HG03342 (cell line): ENCODE data around the gene NR6A1.
"Not testable (repeated sequence)": the region's sequence is repeated elsewhere in the genome, so short reads cannot be mapped to it uniquely, and the experiment has no call there.

Experiments used
- ATAC-seq: cut with Tn5 transposase; IDR thresholded peaks from one replicate; pipeline ENCODE4 v1.9.1; 2021; ENCODE audit warnings: mild to moderate bottlenecking, moderate library complexity; ENCODE audit not compliant: unreplicated experiment

NR6A1 gene

GRCh38 chr9:124761710-124762109 lies 9.4 kb downstream of the NR6A1 start:
- ATAC-seq, result no peak

- no peak for ATAC-seq
Observed at GRCh38 chr9:124761196-124761595, 9.9 kb downstream of the NR6A1 start.

GRCh38 chr9:124760719-124761118 lies 10.4 kb downstream of the NR6A1 start:
- ATAC-seq, result no peak

- no peak for ATAC-seq
Observed at GRCh38 chr9:124759327-124759726, 11.8 kb downstream of the NR6A1 start.

GRCh38 chr9:124758691-124759090 lies 12.4 kb downstream of the NR6A1 start:
- ATAC-seq, result no peak

GRCh38 chr9:124758061-124758460 lies 13.1 kb downstream of the NR6A1 start:
- ATAC-seq, result no peak

GRCh38 chr9:124757616-124758015 lies 13.5 kb downstream of the NR6A1 start:
- ATAC-seq, result no peak

- no peak for ATAC-seq
Observed at GRCh38 chr9:124756011-124756410, 15.1 kb downstream of the NR6A1 start.

GRCh38 chr9:124755061-124755460 lies 16.1 kb downstream of the NR6A1 start:
- ATAC-seq, result no peak

GRCh38 chr9:124754289-124754688 lies 16.8 kb downstream of the NR6A1 start:
- ATAC-seq, result no peak

GRCh38 chr9:124752967-124753366 lies 18.1 kb downstream of the NR6A1 start:
- ATAC-seq, result no peak

- no peak for ATAC-seq
Observed at GRCh38 chr9:124749781-124750180, 21.3 kb downstream of the NR6A1 start.

- ATAC-seq, result no peak
Observed at GRCh38 chr9:124749284-124749683, 21.8 kb downstream of the NR6A1 start.

- ATAC-seq, result no peak
Observed at GRCh38 chr9:124747065-124747464, 24.0 kb downstream of the NR6A1 start.

- no peak for ATAC-seq
Observed at GRCh38 chr9:124743686-124744348, 27.3 kb downstream of the NR6A1 start.

- ATAC-seq, result no peak
Observed at GRCh38 chr9:124742940-124743339, 28.2 kb downstream of the NR6A1 start.

- no peak for ATAC-seq
Observed at GRCh38 chr9:124741662-124742061, 29.4 kb downstream of the NR6A1 start.

GRCh38 chr9:124741149-124741548 lies 30.0 kb downstream of the NR6A1 start:
- ATAC-seq, result no peak

- ATAC-seq, result no peak
Observed at GRCh38 chr9:124739360-124739759, 31.8 kb downstream of the NR6A1 start.

- ATAC-seq, result not testable (repeated sequence)
Observed at GRCh38 chr9:124738075-124738474, 33.0 kb downstream of the NR6A1 start.

GRCh38 chr9:124735121-124735520 lies 36.0 kb downstream of the NR6A1 start:
- no peak for ATAC-seq

GRCh38 chr9:124734741-124735083 lies 36.4 kb downstream of the NR6A1 start:
- ATAC-seq, result not testable (repeated sequence)
